NCI-H2081 (cell line): Measurements from ENCODE around the gene CENPK.
"Not testable (repeated sequence)": the region's sequence is repeated elsewhere in the genome, so short reads cannot be mapped to it uniquely, and the experiment has no call there.

ENCODE experiments used
- DNase-seq, 2 experiments: peaks; one replicate each; lab custom pipeline; 2025; lab: John Stamatoyannopoulos, UW

Gene CENPK, protein sequence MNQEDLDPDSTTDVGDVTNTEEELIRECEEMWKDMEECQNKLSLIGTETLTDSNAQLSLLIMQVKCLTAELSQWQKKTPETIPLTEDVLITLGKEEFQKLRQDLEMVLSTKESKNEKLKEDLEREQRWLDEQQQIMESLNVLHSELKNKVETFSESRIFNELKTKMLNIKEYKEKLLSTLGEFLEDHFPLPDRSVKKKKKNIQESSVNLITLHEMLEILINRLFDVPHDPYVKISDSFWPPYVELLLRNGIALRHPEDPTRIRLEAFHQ

DNA sequence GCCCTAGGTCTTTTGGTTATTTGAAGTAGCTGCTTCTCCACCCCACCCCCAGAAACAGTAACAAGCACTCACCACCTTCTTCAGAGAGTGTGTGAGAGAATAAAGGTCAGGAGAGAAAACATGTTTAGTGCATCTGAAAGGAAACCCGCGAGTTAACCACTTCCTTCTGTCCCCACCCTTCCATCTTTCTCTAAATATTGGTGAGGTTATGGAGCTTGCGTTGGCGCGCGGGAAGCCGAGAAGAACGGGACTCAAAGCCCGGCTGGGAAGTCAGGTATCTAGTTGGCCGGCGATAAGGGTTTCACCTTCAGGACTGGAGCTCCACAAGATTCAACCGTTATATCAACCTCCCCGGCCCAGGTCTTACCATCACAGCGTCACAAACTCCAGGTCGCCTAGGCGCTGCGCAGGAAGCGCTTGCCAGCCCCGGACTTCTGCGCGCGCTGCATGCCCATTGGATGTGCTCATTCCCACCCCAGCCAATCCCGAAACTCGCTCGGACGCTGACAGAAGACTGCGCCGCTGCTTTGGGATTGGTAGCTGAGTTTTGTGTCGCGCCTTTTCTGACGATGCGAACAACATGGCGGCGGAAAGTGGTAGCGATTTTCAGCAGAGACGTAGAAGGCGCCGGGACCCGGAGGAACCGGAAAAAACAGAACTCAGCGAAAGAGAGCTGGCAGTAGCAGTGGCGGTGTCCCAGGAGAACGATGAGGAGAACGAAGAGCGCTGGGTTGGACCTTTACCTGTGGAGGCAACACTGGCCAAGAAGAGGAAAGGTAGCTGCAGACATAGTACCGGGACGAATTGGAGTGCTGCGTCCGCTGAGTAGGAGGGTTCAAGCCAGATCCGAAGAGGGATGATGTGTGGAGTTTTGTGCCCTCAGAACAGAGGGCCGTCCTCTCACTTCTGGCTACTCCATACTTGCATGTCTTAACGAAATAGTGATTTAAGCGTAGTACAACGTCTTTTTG is at the start of gene CENPK, which contains the start of gene PPWD1:
TSS of gene CENPK (minus strand) at position 438 of the 971 bp plus-strand sequence. CDS start 8,261 bp downstream, outside the sequence.
TSS of gene PPWD1 (plus strand) at position 566 of the 971 bp plus-strand sequence. CDS start at position 581, 15 bp downstream.
- peak; percentile 90 to 95 for DNase-seq

GRCh38 chr5:65612298-65612907 is 49.4 kb upstream of the CENPK start:
- DNase-seq = no peak

DNA sequence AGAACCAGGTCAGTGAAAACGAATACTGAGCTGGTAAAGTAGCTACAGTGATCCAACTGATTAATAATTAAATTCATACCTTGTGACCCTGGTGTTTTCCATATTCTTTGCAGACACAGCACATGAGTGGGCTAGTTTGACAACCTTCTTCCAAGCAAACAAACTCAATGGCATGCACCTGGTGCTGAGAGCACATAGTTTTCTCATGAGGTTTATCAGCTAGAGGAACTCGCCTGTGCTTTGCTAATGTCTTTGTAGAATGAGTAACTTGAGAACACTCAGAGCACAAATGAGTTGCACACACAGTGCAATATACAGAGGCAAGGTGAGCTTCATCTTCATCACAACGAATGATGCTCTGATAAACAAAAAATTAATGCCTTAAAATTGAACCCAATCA is 48.6 kb upstream of the CENPK start:
- DNase-seq = peak in 1 of 2 experiments; percentile 31

DNA sequence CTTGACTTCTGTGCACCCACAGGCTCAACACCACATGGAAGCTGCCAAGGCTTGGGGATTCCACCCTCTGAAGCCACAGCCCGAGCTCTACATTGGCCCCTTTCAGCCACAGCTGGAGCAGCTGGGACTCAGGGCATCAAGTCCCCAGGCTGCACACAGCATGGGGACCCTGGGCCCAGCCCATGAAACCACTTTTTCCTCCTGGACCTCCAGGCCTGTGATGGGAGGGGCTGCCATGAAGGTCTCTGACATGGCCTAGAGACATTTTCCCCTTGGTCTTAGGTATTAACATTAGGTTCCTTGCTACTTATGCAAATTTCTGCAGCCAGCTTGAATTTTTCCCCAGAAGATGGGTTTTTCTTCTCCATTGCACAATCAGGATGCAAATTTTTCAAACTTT is 38.8 kb upstream of the CENPK start:
- not testable (repeated sequence) for DNase-seq

DNA sequence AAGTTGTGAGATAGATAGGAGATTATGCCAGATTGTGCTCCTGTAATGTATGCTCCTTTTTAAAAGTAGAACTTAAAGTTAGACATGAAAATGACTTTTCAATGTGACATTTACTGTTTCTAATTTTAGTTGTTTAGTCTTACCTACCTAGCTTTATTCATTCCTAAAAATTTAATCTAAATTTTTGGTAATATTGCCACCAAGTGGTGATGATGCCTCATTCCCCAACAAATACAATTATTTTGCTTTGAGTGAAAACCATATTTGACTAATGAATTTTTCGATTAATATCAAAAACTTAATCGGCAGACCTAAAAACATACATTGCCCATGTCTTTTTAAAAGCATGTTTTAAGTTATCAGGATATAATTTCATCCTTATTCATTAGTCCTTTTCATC is 25.7 kb upstream of the CENPK start:
- DNase-seq = no peak

DNA sequence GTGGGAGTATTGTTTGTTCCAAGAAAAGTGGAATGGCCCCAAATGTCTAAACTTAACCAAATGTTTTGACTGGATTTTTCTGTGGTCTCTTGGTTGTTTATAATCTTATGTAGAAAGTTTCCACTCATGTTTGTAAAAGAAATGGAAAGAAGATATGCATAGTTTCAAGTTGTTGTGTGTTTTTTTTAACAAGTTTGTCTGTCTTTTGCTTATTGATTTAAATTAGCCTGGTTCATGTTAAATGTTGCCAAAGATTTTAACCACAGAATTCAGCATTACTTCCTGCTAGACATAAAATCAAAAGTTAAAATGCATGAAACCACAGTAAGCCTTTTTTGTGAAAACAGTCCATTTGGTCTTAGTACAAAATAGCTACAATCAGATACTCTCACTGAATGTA is 14.2 kb upstream of the CENPK start:
- DNase-seq = no peak

GRCh38 chr5:65570598-65571226 is 7.7 kb upstream of the CENPK start:
- DNase-seq = no peak

DNA sequence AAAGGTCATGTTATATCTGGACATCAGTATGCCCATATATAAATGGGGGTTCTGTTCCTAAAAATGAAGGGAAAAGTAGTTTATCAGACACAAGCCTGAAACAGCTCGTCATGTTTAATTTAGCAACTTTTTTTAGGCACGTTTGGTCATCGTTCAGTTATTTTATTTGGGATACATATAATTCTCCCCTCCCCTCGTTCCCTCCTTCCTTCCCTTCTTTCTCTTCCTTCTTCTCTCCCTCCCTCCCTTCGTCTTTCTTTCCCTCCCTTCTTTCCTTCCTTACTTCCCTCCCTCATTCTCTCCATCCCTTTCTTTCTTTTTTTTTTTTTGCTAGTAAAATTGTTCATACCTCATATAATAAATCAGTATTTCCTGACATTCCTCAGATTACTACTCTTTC is 3.5 kb upstream of the CENPK start:
- no peak for DNase-seq

- DNase-seq = peak in 1 of 2 experiments; percentile 0
Measured at GRCh38 chr5:65563777-65564176, 809 bp upstream of the CENPK start.

- no peak for DNase-seq
Measured at GRCh38 chr5:65556718-65557117, 6.2 kb downstream of the CENPK start.

- no peak for DNase-seq
Measured at GRCh38 chr5:65556181-65556580, 6.8 kb downstream of the CENPK start.

- no peak for DNase-seq
Measured at GRCh38 chr5:65555287-65555686, 7.7 kb downstream of the CENPK start.

DNA sequence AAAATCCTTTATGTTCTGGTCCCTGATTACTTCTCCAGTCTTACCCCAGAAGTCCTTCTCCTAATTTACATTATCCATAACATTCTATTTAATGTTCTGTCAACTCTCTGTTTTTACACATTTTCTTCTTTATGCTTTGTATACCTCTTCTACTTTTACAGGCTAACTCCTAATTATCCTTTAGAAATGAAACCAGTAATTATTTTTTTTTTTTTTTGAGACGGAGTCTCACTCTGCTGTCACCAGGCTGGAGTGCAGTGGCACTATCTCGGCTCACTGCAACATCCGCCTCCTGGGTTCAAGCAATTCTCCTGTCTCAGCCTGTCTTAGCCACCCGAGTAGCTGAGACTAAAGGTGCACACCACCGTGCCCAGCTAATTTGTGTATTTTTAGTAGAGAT is 9.0 kb downstream of the CENPK start:
- DNase-seq = no peak

GRCh38 chr5:65548281-65548680 is 14.7 kb downstream of the CENPK start:
- DNase-seq = no peak

DNA sequence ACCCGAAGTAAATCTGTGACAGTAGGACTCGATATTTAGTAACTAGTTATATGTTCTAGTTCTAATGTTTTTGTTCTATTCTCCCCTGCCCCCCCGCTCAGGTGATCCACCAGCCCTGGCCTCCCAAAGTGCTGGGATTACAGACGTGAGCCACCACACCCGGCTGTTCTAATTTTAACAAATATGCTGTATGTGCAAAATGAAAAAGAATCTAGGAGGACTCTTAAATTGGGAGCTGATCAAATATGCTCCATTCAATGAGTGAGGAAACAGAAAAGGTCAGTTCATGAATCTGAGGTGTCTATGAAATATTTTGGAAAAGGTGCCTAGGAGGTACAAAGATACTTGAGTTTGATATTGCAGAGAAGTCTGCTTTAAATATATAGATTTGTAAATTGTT is 16.8 kb downstream of the CENPK start:
- DNase-seq = no peak

GRCh38 chr5:65544473-65544872 is 18.5 kb downstream of the CENPK start:
- DNase-seq = no peak

DNA sequence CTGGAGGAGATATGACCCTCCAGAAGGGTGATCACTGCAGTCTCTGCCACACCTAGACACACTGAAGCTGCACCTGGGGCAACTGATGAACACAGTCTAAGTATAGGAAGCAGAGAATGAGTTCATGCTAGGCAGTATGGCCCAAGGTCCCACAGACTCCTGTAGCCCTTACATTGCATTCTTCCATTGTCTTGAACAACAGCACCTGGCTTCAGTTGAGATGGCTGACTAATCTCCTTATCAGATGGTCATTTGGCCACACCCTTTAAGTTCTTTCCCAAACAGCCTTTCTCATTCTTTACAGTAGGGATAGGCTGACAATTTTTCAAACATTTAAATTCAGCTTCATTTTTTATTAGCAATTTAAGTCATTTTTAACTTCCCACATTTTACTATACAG is 23.1 kb downstream of the CENPK start:
- no peak for DNase-seq

- DNase-seq = no peak
Measured at GRCh38 chr5:65535529-65535987, 27.4 kb downstream of the CENPK start.

DNA sequence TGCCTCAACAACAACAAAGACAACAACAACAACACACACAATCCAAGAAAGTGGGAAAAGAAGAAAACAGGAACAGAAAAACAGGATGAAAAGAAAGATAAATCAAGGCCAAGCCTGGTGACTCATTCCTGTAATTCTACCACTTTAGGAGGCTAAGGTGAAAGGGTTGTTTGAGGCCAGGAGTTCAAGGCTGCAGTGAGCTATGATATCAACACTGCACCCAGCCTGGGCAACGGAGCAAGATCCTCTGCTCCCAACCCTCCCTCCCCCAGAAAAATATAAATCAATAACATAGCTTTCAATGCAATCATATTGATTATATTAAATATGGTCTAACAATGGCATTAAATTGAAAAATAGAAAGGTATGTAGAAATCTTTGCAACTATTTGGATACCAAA is 32.1 kb downstream of the CENPK start:
- no peak for DNase-seq

DNA sequence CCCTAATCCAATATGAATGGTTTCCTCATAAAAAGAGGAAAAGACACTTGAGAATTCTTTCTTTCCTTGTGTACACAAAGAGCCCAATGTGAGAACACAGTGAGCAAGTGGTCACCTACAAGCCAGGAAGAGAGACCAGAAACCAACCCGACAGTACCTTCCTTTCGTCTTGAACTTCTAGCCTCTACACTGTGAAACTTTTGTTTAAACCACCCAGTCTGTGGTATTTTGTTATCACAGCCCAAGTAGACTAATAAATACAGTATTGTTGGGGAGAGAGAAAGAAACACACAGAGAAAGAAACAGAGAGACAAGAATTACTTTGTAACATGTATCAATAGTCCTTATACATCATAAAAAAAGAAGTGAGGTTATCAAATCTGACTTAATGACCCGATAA is 37.2 kb downstream of the CENPK start:
- no peak for DNase-seq

- no peak for DNase-seq
Measured at GRCh38 chr5:65512170-65512937, 50.6 kb downstream of the CENPK start.
